Hepatocyte (in vitro differentiated cells): Measurements from ENCODE around the gene SHOC1.

Experiments
- EZH2phosphoT487 ChIP-seq: fragments of 200-600 bp; sonication (generic); IDR thresholded peaks from one replicate; pipeline ENCODE4 v1.6.1; 2018; ENCODE audit warnings: antibody characterized with exemption, mild to moderate bottlenecking, low read depth, moderate library complexity; ENCODE audit not compliant: unreplicated experiment, severe bottlenecking
- TF ChIP-seq, protein P1 (sequence below): fragments of 200-600 bp; sonication (generic); IDR thresholded peaks from 2 replicates; pipeline ENCODE4 v1.5.1; 2016; ENCODE audit warnings: antibody characterized with exemption, mild to moderate bottlenecking; ENCODE audit not compliant: poor library complexity

- TF ChIP-seq, protein P1, sequence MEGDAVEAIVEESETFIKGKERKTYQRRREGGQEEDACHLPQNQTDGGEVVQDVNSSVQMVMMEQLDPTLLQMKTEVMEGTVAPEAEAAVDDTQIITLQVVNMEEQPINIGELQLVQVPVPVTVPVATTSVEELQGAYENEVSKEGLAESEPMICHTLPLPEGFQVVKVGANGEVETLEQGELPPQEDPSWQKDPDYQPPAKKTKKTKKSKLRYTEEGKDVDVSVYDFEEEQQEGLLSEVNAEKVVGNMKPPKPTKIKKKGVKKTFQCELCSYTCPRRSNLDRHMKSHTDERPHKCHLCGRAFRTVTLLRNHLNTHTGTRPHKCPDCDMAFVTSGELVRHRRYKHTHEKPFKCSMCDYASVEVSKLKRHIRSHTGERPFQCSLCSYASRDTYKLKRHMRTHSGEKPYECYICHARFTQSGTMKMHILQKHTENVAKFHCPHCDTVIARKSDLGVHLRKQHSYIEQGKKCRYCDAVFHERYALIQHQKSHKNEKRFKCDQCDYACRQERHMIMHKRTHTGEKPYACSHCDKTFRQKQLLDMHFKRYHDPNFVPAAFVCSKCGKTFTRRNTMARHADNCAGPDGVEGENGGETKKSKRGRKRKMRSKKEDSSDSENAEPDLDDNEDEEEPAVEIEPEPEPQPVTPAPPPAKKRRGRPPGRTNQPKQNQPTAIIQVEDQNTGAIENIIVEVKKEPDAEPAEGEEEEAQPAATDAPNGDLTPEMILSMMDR = no peak
- no peak for TF ChIP-seq EZH2phosphoT487
These were observed 43.7 kb upstream of the SHOC1 start for GRCh38 chr9:111838439-111838838.
